ENCODE results near the gene CLBA1. TPM values are rescaled to one million over a fixed set of nuclear protein-coding genes. Genes with fewer than 3 reads are reported as not detected.

Gene CLBA1
- polyA plus RNA-seq, 2 of the 4 experiments (the other 2 are of a cell fraction) = 11.5 to 12.0 TPM

GRCh38 chr14:104991896-104992230, 6.3 kb downstream of the CLBA1 start:
- WGBS (ENCODE audit: missing lambda C conversion rate) = 88% methylated on average over 34 of the region's 34 CpGs
- ChIA-PET POLR2A (interaction anchor here (2.0 kb wide), 1 partner anchor 29 kb away, joined by 5 read pairs; the partner anchor contains the start of gene CDCA4), CTCF (no interaction called here)
- H3K4me2 ChIP-seq = no peak overlapping the region
- no peak for TF ChIP-seq FOSL2 (IDR thresholded peaks at IDR 0.05)
- TF ChIP-seq FOSL2 (CRISPR knock-in tag; IDR thresholded peaks at IDR 0.05) = no peak
- TF ChIP-seq RNF2 (IDR thresholded peaks at IDR 0.05; ENCODE audit: borderline replicate concordance, low read depth) = no peak
- no peak for TF ChIP-seq CEBPB (IDR thresholded peaks at IDR 0.05)
- no peak for TF ChIP-seq PBX3 (IDR thresholded peaks at IDR 0.05)
- TF ChIP-seq REST (IDR thresholded peaks at IDR 0.05) = no peak
- DNase-seq (ENCODE audit: low read depth in 1 of 2, low spot score in 1 of 2) (no peak), ATAC-seq (no peak), FAIRE-seq (no peak)
- H3K4me3 ChIP-seq = no peak overlapping the region
- H3K27ac ChIP-seq = no peak overlapping the region
- H3K4me1 ChIP-seq = peaks cover 5% of the 10 kb centered on the region; the same call in 1 of the 3 replicates
- no peaks in the 10 kb centered on the region for H3K9me3 ChIP-seq

- Histone ChIP-seq H3K27ac (no peak overlapping the region), H3K4me2 (no peak overlapping the region), H3K4me1 (no peaks in the 10 kb centered on the region), H3K9me3 (no peaks in the 10 kb centered on the region), H3K4me3 (no peak overlapping the region)
- DNase-seq (ENCODE audit: low read depth in 1 of 2, low spot score in 1 of 2) (no peak), FAIRE-seq (no peak), ATAC-seq (no peak)
- 95% methylated on average over 11 of the region's 11 CpGs for WGBS (ENCODE audit: missing lambda C conversion rate)
- ChIA-PET POLR2A (interaction anchor here (2.0 kb wide), 1 partner anchor 29 kb away, joined by 5 read pairs; the partner anchor contains the start of gene CDCA4), CTCF (interaction anchor here (1.2 to 4.0 kb wide), 3 partner anchors 9 to 52 kb away, joined by 3 to 40 read pairs (median 23); no protein-coding TSS in a partner anchor)
- TF ChIP-seq POLR2A (IDR thresholded peaks at IDR 0.05; ENCODE audit: low read length) (no peak), E2F6 (IDR thresholded peaks at IDR 0.05; ENCODE audit: borderline replicate concordance, low read depth) (no peak), ZNF302 (CRISPR knock-in tag; IDR thresholded peaks at IDR 0.05) (no peak), HEYL (CRISPR knock-in tag; IDR thresholded peaks at IDR 0.05) (no peak), MYC (IDR thresholded peaks at IDR 0.05; ENCODE audit: borderline replicate concordance, low read length) (no peak), CHD4 (IDR thresholded peaks at IDR 0.05; ENCODE audit: borderline replicate concordance) (no peak), CBX2 (IDR thresholded peaks at IDR 0.05; ENCODE audit: borderline replicate concordance, low read depth) (no peak), MAFK (IDR thresholded peaks at IDR 0.05; ENCODE audit: partially characterized antibody) (no peak), POLR2AphosphoS2 (conservative IDR thresholded peaks at IDR 0.05; ENCODE audit: low read length) (no peak), FOXS1 (CRISPR knock-in tag; IDR thresholded peaks at IDR 0.05) (no peak), MAX (IDR thresholded peaks at IDR 0.05) (no peak), CBX8 (IDR thresholded peaks at IDR 0.05) (no peak)
Observed at GRCh38 chr14:104992501-104992900, 6.9 kb downstream of the CLBA1 start.

- no peak for ATAC-seq
- no peak for DNase-seq (ENCODE audit: low read depth in 1 of 2, low spot score in 1 of 2)
- no peak for FAIRE-seq
- H3K9me3 ChIP-seq = no peaks in the 10 kb centered on the region
- H3K4me2 ChIP-seq = no peak overlapping the region
- CTCF ChIA-PET = interaction anchor here (1.1 to 4.0 kb wide), 8 partner anchors 10 to 51 kb away, joined by 3 to 40 read pairs (median 12); no protein-coding TSS in a partner anchor
- no peak overlapping the region for H3K27ac ChIP-seq
- H3K4me1 ChIP-seq = no peaks in the 10 kb centered on the region
- H3K4me3 ChIP-seq = no peak overlapping the region
- POLR2A ChIA-PET = interaction anchor here (2.0 kb wide), 1 partner anchor 28 kb away, joined by 5 read pairs; the partner anchor contains the start of gene CDCA4
- 95% methylated on average over 12 of the region's 12 CpGs for WGBS (ENCODE audit: missing lambda C conversion rate)
- TF ChIP-seq FOSL2 (IDR thresholded peaks at IDR 0.05) = no peak
- no peak for TF ChIP-seq FOSL2 (CRISPR knock-in tag; IDR thresholded peaks at IDR 0.05)
- TF ChIP-seq ATOH8 (CRISPR knock-in tag; IDR thresholded peaks at IDR 0.05; ENCODE audit: low read depth) = no peak
- TF ChIP-seq PHF8 (IDR thresholded peaks at IDR 0.05; ENCODE audit: borderline replicate concordance, low read depth) = no peak
- no peak for TF ChIP-seq RARB (CRISPR knock-in tag; IDR thresholded peaks at IDR 0.05)
- no peak for TF ChIP-seq KDM5A (IDR thresholded peaks at IDR 0.05)
- TF ChIP-seq GATA3 (IDR thresholded peaks at IDR 0.05; ENCODE audit: borderline replicate concordance) = no peak
- no peak for TF ChIP-seq EHMT2 (IDR thresholded peaks at IDR 0.05; ENCODE audit: low read depth)
- no peak for TF ChIP-seq ESRRA (IDR thresholded peaks at IDR 0.05; ENCODE audit: borderline replicate concordance, low read length)
- TF ChIP-seq JUNB (IDR thresholded peaks at IDR 0.05) = no peak
- no peak for TF ChIP-seq POLR2A (IDR thresholded peaks at IDR 0.05; ENCODE audit: low read length)
- no peak for TF ChIP-seq ZC3H11A (IDR thresholded peaks at IDR 0.05)
- TF ChIP-seq MAX (IDR thresholded peaks at IDR 0.05) = no peak
- no peak for TF ChIP-seq E2F6 (IDR thresholded peaks at IDR 0.05; ENCODE audit: borderline replicate concordance, low read depth)
- TF ChIP-seq TFCP2L1 (CRISPR knock-in tag; IDR thresholded peaks at IDR 0.05) = no peak
Observed at GRCh38 chr14:104993306-104993705, 7.7 kb downstream of the CLBA1 start.
